HepG2 (cell line): ENCODE data around the gene GUCY1B1. TPM values are rescaled to one million over a fixed set of nuclear protein-coding genes. Genes with fewer than 3 reads are reported as not detected.

Experiments used
- ATAC-seq: fragments of 200-7000 bp; cut with Tn5 transposase; 3 replicates; pipeline ENCODE4 v1.9.1; 2020; ENCODE audit warnings: mild to moderate bottlenecking, moderate library complexity
- BruUV-seq: library from RNA; stranded (reverse); fragments of 400-500 nt; replicated peaks from 2 replicates; lab custom pipeline; 2021; lab: Mats Ljungman, UMichigan
- CTCF ChIA-PET: fragments of 300-600 bp; formaldehyde crosslinking; extraction: SDS; loops from one replicate; lab custom pipeline; 2021; ENCODE audit warnings: low total read pairs, inconsistent platforms, low intra/inter-chr PET ratio; lab: Yijun Ruan, JAX
- POLR2A ChIA-PET: fragments of 350-600 bp; sonication (Branson Sonifier 250); formaldehyde crosslinking; loops from one replicate; lab custom pipeline; 2020; ENCODE audit warnings: antibody characterized with exemption, inconsistent platforms; lab: Yijun Ruan, JAX
- DNase-seq: peaks from one replicate; pipeline ENCODE4 v3.0.0-alpha.2; 2015; ENCODE audit warnings: low spot score
- FAIRE-seq: peaks from 3 replicates; lab custom pipeline; 2011; peaks lifted over from hg19 to GRCh38; lab: Jason Lieb, UNC
- H2AFZ ChIP-seq: one replicate; pipeline ENCODE4 v1.6.1; 2011; ENCODE audit warnings: low read length, inconsistent platforms
- H3K27ac ChIP-seq: fragments of 300-600 bp; 3 replicates; pipeline ENCODE4 v1.8.0; 2011; ENCODE audit warnings: mixed run types, mild to moderate bottlenecking, mixed read lengths, low read length, inconsistent platforms; ENCODE audit not compliant: insufficient read depth; ENCODE audit errors: extremely low read length
- H3K27me3 ChIP-seq, 2 experiments: fragments of 200-600 bp in 1 of 2; 2 replicates in 1 of 2; 3 replicates in 1 of 2; pipeline versions ENCODE4 v1.6.0 to v1.8.0; 2011; ENCODE audit warnings: low read length in 2 of 2, mild to moderate bottlenecking in 2 of 2, moderate library complexity in 2 of 2, inconsistent platforms in 1 of 2; ENCODE audit not compliant: insufficient read depth in 2 of 2, control insufficient read depth in 1 of 2
- H3K36me3 ChIP-seq, 2 experiments: fragments of 200-600 bp in 1 of 2; replicated peaks in 1 of 2; 2 replicates in 1 of 2; 3 replicates in 1 of 2; pipeline versions ENCODE4 v1.5.1 to v1.8.0; 2011; ENCODE audit warnings: low read length in 2 of 2, inconsistent platforms in 1 of 2; ENCODE audit not compliant: insufficient read depth in 2 of 2, control insufficient read depth in 1 of 2
- H3K4me1 ChIP-seq: 2 replicates; pipeline ENCODE4 v1.5.1; 2012; ENCODE audit warnings: low read length, inconsistent platforms; ENCODE audit not compliant: insufficient read depth
- H3K4me2 ChIP-seq: 2 replicates; pipeline ENCODE4 v1.6.0; 2011; ENCODE audit warnings: low read depth, low read length, inconsistent platforms
- H3K4me3 ChIP-seq, 3 experiments: fragments of 200-600 bp in 1 of 3; sonication (generic), shearing (Covaris generic) in 1 of 3; replicated peaks in 1 of 3; 2 replicates each; pipeline ENCODE4 v1.5.1; 2011 to 2016; ENCODE audit warnings: low read length in 3 of 3, inconsistent platforms in 2 of 3, low read depth in 2 of 3, mild to moderate bottlenecking in 2 of 3, control low read depth in 1 of 3, mixed read lengths in 1 of 3; ENCODE audit not compliant: insufficient read depth in 1 of 3
- H3K79me2 ChIP-seq: one replicate; pipeline ENCODE4 v1.6.1; 2011; ENCODE audit warnings: low read length, inconsistent platforms; ENCODE audit not compliant: insufficient read depth
- H3K9ac ChIP-seq: 2 replicates; pipeline ENCODE4 v1.6.0; 2011; ENCODE audit warnings: mild to moderate bottlenecking, low read depth, low read length, inconsistent platforms; ENCODE audit not compliant: insufficient read depth
- H3K9me3 ChIP-seq: 2 replicates; pipeline ENCODE4 v1.5.1; 2012; ENCODE audit warnings: mild to moderate bottlenecking, low read length
- H4K20me1 ChIP-seq: 2 replicates; pipeline ENCODE4 v1.6.0; 2011; ENCODE audit warnings: inconsistent platforms, mild to moderate bottlenecking, low read length, moderate library complexity; ENCODE audit not compliant: insufficient read depth
- ELF4 ChIP-seq: sonication (generic); formaldehyde crosslinking; IDR thresholded peaks from 2 replicates; pipeline ENCODE4 v1.5.0; 2020; ENCODE audit warnings: missing genetic modification reagents, mild to moderate bottlenecking, moderate library complexity, borderline replicate concordance
- ETS1 ChIP-seq: sonication (generic); formaldehyde crosslinking; IDR thresholded peaks from 2 replicates; pipeline ENCODE4 v1.4.0; 2020; ENCODE audit warnings: missing genetic modification reagents
- FOXO4 ChIP-seq: sonication (generic); formaldehyde crosslinking; conservative IDR thresholded peaks from 2 replicates; pipeline ENCODE4 v1.8.1; 2023; ENCODE audit warnings: missing genetic modification reagents
- ISL2 ChIP-seq: sonication (generic); formaldehyde crosslinking; IDR thresholded peaks from 2 replicates; pipeline ENCODE4 v1.5.0; 2020; ENCODE audit warnings: missing genetic modification reagents
- KDM6A ChIP-seq: IDR thresholded peaks from 2 replicates; pipeline ENCODE4 v1.6.1; 2016; ENCODE audit warnings: low read depth
- MAFK ChIP-seq, 2 experiments: IDR thresholded peaks in 1 of 2; conservative IDR thresholded peaks in 1 of 2; 2 replicates each; pipeline ENCODE4 v1.6.1; 2011; ENCODE audit warnings: improper control_type of control experiment in 2 of 2, low read length in 2 of 2
- RBAK ChIP-seq: sonication (generic); formaldehyde crosslinking; IDR thresholded peaks from 2 replicates; pipeline ENCODE4 v1.5.1; 2020; ENCODE audit warnings: mild to moderate bottlenecking, missing genetic modification reagents
- SMARCE1 ChIP-seq: fragments of 450-650 bp; IDR thresholded peaks from 2 replicates; pipeline ENCODE4 v1.6.1; 2017; ENCODE audit warnings: borderline replicate concordance
- SP2 ChIP-seq: sonication (generic); formaldehyde crosslinking; IDR thresholded peaks from 2 replicates; pipeline ENCODE4 v1.5.1; 2020; ENCODE audit warnings: mild to moderate bottlenecking, missing genetic modification reagents
- ZBTB10 ChIP-seq: sonication (generic); formaldehyde crosslinking; IDR thresholded peaks from 2 replicates; pipeline ENCODE4 v1.4.0; 2020; ENCODE audit warnings: missing genetic modification reagents, borderline replicate concordance
- ZFP36L2 ChIP-seq: sonication (generic); formaldehyde crosslinking; IDR thresholded peaks from 2 replicates; pipeline ENCODE4 v1.4.0; 2020; ENCODE audit warnings: missing genetic modification reagents
- ZNF260 ChIP-seq: sonication (generic); formaldehyde crosslinking; IDR thresholded peaks from 2 replicates; pipeline ENCODE4 v1.4.0; 2020; ENCODE audit warnings: missing genetic modification reagents, low read depth, mild to moderate bottlenecking, borderline replicate concordance
- ZNF879 ChIP-seq: sonication (generic); formaldehyde crosslinking; IDR thresholded peaks from 2 replicates; pipeline ENCODE4 v1.8.1; 2023; ENCODE audit warnings: missing genetic modification reagents
- WGBS: methylation state at CpG from one replicate; pipeline ENCODE4 v1.1.6; 2017; ENCODE audit warnings: low lambda C conversion rate; 5-methylcytosine and 5-hydroxymethylcytosine counted together
- in situ Hi-C: cut with HindIII; loops from 2 replicates; pipeline ENCODE4 v1.10.0; 2017; ENCODE audit warnings: low pct_unique_long_range_greater_than_20kb; ENCODE audit not compliant: extremely low pct_ligation_motif_present
- intact Hi-C: fragments of 100-400 bp; cut with micrococcal nuclease; formaldehyde crosslinking; loops from one replicate; pipeline ENCODE4 v1.10.0; 2022; ENCODE audit not compliant: unreplicated experiment
- polyA plus RNA-seq, 8 experiments: library from polyadenylated mRNA; depleted of rRNA in 3 of 8; stranded (reverse) in 7 of 8; unstranded in 1 of 8; fragments of >200 nt; fragmentation: Illumina TruSeq in 4 of 8; extraction: Trizol in 4 of 8; gene quantifications; 2 replicates each; pipeline versions ENCODE4 v1.2.1 to v1.2.3, GENCODE V29; 2011 to 2016; ENCODE audit warnings: low read depth in 4 of 8, missing spikeins in 1 of 8, mixed read lengths in 1 of 8; ENCODE audit not compliant: insufficient read depth in 1 of 8
- total RNA-seq, 5 experiments: library from RNA; depleted of rRNA; stranded (reverse); fragments of >200 nt; fragmentation: Illumina TruSeq; extraction: Trizol; gene quantifications; 2 replicates each; pipeline ENCODE4 v1.2.3, GENCODE V29; 2016; ENCODE audit warnings: low read depth in 1 of 5
- TF ChIP-seq, protein P1 (sequence below): sonication (generic); formaldehyde crosslinking; IDR thresholded peaks from 2 replicates; pipeline ENCODE4 v1.4.0; 2020; ENCODE audit warnings: mild to moderate bottlenecking, low read depth, missing genetic modification reagents
- TF ChIP-seq, protein P2 (sequence below): sonication (generic); formaldehyde crosslinking; IDR thresholded peaks from 2 replicates; pipeline ENCODE4 v1.9.0; 2021; ENCODE audit warnings: missing genetic modification reagents, borderline replicate concordance

Gene GUCY1B1
- total and polyA plus RNA-seq, 2 of the 13 experiments (the other 11 are each of a cell fraction or from before 2014, with no cell fraction given) = not detected

DNA sequence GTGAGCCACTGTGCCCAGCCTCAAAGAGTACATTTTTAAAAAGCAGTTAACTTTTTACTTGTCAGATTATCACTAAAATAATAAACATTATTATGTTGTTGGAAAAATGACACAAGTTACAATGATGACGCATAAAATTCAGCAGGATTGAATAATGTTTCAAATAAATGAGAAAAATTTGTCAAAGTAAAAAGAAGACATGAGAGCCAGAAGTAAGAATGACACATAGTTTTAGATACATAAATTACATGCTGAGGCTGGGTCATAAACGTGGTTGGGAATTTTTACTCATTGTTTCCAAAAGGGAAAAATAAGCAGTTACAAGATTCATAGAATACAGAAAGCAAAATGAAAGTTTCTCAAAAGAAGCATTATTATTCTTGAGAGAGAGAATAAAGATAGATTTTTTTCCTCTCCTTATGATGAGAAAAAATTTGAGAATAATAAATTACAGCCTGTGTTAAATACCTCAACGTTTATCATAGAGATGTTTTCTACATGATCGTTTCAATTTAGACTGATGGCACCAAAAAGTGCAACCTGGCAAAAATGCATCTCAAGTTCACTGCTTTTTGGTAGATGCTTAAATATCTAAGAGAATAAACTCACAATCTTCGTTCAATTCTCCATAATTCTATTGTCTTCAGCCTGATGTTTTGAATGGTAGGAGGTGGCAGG is 40.4 kb downstream of the GUCY1B1 start (continued):
- no peak for TF ChIP-seq ZBTB10 (CRISPR knock-in tag)
- TF ChIP-seq MAFK (conservative IDR thresholded peaks at IDR 0.05 in 1 of 2, IDR thresholded peaks at IDR 0.05 in 1 of 2; ENCODE audit: low read length in 2 of 2) = peak; percentile 67 to 75; a peak in 3 of 4 replicates
- TF ChIP-seq FOXO4 (CRISPR knock-in tag) = no peak
- TF ChIP-seq ZNF879 (CRISPR knock-in tag) = no peak

DNA sequence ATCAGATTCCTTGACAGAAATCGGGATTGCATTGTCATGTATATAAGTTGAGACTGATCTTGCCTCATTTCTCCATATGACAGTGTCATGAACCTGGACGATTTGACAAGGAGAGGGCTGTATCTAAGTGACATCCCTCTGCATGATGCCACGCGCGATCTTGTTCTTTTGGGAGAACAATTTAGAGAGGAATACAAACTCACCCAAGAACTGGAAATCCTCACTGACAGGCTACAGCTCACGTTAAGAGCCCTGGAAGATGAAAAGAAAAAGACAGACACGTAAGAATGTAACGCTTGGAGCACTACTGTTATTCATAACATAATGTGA is 40.9 kb downstream of the GUCY1B1 start:
- H3K4me2 ChIP-seq = no peak overlapping the region
- H3K27ac ChIP-seq = no peak overlapping the region
- H3K9me3 ChIP-seq = no peaks in the 10 kb centered on the region
- no peaks in the 10 kb centered on the region for H3K36me3 ChIP-seq
- DNase-seq (no peak), FAIRE-seq (no peak), ATAC-seq (no peak)
- no peaks in the 10 kb centered on the region for H3K79me2 ChIP-seq
- H3K27me3 ChIP-seq = no peaks in the 10 kb centered on the region
- H3K9ac ChIP-seq = no peak overlapping the region
- intact Hi-C loops = no loop called here
- 59% methylated on average over 8 of the region's 8 CpGs for WGBS
- ChIA-PET CTCF (no interaction called here), POLR2A (no interaction called here)
- no TSS peak for BruUV-seq
- H4K20me1 ChIP-seq = no peaks in the 10 kb centered on the region
- no peak overlapping the region for H2AFZ ChIP-seq
- in situ Hi-C loops = loop anchor here (25.0 kb wide), 1 partner anchor 362 kb away; no protein-coding TSS in a partner anchor
- H3K4me1 ChIP-seq = no peaks in the 10 kb centered on the region
- no peak overlapping the region for H3K4me3 ChIP-seq
- TF ChIP-seq ZFP36L2 (CRISPR knock-in tag) = no peak
- TF ChIP-seq KDM6A (CRISPR knock-in tag) = no peak
- no peak for TF ChIP-seq SMARCE1
- TF ChIP-seq, protein P1, sequence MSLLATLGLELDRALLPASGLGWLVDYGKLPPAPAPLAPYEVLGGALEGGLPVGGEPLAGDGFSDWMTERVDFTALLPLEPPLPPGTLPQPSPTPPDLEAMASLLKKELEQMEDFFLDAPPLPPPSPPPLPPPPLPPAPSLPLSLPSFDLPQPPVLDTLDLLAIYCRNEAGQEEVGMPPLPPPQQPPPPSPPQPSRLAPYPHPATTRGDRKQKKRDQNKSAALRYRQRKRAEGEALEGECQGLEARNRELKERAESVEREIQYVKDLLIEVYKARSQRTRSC (CRISPR knock-in tag) = no peak
- no peak for TF ChIP-seq ELF4 (CRISPR knock-in tag)
- no peak for TF ChIP-seq SP2 (CRISPR knock-in tag)
- TF ChIP-seq, protein P2, sequence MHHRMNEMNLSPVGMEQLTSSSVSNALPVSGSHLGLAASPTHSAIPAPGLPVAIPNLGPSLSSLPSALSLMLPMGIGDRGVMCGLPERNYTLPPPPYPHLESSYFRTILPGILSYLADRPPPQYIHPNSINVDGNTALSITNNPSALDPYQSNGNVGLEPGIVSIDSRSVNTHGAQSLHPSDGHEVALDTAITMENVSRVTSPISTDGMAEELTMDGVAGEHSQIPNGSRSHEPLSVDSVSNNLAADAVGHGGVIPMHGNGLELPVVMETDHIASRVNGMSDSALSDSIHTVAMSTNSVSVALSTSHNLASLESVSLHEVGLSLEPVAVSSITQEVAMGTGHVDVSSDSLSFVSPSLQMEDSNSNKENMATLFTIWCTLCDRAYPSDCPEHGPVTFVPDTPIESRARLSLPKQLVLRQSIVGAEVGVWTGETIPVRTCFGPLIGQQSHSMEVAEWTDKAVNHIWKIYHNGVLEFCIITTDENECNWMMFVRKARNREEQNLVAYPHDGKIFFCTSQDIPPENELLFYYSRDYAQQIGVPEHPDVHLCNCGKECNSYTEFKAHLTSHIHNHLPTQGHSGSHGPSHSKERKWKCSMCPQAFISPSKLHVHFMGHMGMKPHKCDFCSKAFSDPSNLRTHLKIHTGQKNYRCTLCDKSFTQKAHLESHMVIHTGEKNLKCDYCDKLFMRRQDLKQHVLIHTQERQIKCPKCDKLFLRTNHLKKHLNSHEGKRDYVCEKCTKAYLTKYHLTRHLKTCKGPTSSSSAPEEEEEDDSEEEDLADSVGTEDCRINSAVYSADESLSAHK (CRISPR knock-in tag) = no peak
- no peak for TF ChIP-seq RBAK
- TF ChIP-seq ZNF260 = no peak
- TF ChIP-seq ISL2 = no peak
- no peak for TF ChIP-seq ETS1 (CRISPR knock-in tag)
